Dermis microvascular lymphatic vessel endothelial cell (primary cell): ENCODE data around the gene ROR1. TPM values are rescaled to one million over a fixed set of nuclear protein-coding genes. Genes with fewer than 3 reads are reported as not detected.
A peak's percentile ranks its signal among the peaks of the same experiment; 100 is the strongest.
"Not testable (repeated sequence)": the region's sequence is repeated elsewhere in the genome, so short reads cannot be mapped to it uniquely, and the experiment has no call there.

ENCODE experiments used
- DNase-seq, 2 donors: peaks; one replicate each; pipeline versions ENCODE4 v3.0.0 to v3.0.0-alpha.2; 2010; ENCODE audit warnings: low read depth in 2 of 2
- total RNA-seq: library from RNA; depleted of rRNA; stranded (reverse); fragments of >200 nt; gene quantifications from 2 replicates; pipeline ENCODE4 v1.2.1, GENCODE V29; 2014

ROR1 gene
- total RNA-seq, 1 donor from 2014 or later, result 0.26 TPM

DNA sequence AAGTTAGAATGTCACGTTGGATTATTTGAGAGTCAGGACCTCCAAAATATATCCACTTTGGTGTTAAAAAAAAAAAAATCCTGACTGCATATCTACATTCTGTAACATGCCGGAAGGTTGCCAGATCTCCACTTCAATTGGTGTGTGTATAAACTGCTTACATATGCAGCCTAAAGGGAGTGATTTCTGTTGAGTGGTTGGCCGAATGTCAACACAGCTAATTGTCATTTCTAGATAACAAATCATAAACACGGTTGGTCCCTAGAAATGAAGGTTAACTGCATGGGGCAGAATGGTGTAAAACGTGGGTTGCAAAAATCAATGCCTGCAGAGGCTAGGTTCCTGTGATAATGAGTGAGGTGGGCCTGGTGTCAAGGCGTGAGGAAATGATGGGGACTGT lies 15.0 kb upstream of the ROR1 start:
- no peak for DNase-seq

DNA sequence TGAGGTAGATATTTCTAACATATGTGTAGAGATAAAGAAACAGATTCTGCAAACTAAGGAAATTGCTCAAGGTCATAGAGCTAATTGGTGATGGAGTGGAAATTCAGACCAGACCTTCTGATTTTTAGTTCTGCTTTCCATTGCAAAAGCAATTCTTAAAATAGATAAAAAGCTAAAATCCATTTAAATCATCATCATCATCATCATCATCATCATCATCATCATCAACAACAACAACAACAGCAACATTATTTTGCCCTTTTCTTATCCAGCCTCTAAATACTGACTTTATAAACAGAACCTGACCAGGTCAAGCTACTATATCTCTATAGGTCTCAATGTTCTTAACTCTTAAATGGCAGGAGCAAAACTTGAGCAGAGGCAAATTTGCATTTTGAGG lies 14.0 kb upstream of the ROR1 start:
- no peak for DNase-seq

DNA sequence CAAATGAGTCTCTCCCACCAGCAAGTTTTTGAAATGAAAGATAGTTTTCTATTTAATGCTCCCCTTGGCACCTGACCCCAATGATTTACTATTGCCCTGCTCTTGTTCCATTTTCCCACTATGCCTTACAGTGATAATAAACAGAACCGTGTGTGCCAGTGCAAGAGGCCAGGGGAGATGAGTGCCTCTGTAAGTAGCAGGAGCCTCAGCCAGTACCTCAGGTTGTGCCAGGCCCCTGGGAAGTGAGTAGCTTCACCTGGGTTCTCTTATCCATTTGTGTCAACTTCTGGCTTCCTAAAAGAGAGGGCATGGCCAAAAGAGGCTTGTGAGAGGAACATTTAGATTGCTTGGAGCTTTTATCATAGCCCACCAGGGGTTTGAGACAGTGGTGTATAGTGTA lies 3.4 kb upstream of the ROR1 start:
- no peak for DNase-seq

DNA sequence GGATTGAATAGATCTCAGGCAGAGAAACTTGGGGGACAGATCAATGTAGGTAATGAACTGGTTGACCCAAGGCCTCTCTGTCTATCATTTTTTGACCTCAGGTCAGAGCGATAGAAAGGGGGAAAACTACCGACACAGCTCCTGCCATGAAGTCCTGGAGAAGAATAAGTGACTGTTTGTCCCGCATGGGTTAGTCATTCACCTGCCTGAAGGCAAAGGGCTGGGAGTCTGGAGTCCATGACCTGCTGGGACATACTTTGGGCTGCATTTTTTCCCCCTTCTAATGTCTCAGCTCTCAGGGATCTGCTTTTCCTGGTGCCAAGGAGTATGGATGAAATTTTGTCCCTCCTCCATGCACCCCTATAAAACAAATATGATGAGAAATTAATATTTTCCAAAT lies 1.6 kb upstream of the ROR1 start:
- no peak for DNase-seq

DNA sequence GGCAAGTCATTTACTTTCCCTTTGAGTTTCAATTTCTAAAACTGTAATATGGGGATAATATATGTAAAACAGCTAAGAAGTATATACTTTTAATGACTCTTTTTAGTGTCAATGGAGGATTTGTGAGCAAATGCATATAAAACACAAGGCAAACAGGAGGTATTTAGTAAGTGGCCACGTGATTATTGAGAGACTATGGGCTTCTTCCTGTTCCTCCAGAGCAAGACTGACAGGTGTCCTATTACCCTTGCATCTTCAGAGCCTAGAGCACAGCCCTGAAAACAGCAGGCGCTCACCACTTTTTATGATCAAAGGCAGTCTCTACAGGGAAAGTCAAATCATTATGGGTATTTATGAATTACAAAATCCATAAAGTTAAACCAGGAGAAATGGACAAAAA lies 941 bp upstream of the ROR1 start:
- DNase-seq, result no peak

DNA sequence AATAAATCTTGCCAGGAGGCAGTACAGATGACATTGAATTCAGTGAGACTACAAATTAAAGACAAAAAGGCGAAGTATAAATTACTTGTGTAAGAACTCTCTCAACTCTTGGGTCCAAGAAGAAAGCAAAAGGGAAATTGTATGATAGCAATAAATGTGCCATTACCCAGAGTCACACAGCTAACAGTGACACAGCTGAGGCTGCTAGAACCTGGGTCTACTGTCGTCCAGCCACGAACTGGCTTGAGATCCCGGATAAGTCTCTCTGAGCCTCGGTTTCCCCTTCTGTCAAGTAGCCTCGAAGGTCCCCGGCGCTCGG lies 362 bp upstream of the ROR1 start:
- DNase-seq, result no peak

DNA sequence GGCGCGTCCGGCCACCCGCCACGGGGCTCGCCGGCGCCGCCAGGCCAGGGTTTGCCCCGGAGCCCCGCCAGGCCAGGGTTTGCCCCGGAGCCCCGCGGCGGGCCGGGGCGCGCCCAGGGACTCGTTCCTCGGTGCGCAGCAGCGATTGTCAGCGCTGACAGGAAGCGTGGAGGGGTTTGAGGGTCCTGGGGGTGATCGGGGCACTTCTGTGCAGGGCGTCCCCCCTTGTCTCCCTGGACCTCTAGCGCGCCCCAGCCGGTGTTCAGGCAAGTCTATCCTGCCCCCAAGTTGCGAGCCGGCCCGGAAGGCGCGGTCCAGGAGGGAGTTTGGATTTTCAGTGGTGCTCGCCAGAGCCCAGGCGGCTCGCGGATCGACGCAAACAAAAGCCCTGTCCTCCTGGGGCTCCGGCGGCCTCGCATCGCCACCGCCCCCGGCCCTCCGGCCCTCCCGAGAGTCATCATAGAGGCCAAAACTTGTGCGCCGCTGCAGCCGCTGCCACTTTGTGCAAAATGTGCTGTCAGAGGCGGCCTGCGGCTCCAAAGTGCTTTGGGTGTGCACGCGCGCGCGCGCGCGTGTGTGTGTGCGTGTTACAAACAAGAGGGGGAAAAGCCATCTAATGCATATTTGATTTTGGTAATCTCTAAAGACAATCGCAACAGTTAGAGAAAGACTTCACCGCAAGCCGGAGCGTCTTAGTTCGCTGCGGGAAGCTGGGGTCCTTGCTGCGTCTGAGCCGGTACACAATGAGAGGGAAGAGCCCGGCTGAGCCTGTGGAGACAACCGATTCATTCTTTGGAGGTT lies 1.0 kb downstream of the ROR1 start:
- DNase-seq, result peak in 1 of 2 donors; percentile 48

DNA sequence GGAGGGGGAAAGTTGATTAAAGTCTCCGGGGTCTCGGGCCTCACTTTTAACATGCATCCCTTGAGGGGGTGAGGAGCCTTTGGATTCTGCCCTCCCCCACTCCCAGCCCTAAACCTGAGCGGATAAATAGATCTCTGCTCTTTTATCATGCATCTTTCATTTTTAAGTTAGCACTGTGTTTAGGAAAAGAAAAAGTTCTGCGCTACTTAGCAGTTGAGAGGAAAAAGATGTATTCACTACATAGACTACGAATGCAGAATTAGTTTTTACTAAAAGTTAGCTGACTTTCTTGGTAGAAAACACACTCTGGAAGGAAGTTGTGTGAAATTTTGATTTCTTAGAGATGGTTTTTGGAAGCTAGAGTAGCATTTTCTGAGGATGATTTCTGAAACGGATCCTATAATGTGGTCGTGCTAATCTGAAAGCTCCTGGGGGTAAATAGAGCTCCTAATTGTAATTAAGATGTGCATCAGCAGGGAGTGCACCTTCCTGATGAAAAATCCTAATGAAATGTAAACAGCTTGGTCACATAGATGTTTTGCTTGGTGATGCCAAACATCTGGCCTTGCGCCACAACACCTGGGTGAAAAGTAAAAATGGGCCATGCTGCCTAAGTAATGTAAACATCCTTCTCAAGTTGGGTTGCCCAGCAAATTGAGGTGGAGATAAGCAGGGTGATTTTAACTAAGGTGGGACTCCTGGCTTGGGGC lies 1.8 kb downstream of the ROR1 start:
- DNase-seq, result no peak

DNA sequence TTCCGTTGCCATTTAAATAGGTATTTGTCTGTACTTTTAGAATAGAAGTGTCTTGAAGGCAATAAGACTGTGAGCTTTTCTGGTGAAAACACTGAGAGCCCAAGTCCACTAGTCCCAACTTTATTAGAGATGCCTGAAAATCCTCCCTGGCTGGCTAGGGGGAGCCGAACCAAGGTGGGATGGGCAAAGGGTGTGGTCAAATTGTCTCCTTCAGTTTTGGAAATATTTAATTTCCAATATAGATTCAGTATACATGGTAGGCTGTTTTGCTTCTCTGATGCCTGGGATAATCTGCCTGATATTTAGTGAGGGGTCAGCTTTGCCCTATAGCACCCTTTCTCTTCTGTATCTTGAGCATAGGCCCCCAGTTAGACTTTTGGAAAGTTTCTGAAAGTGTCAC lies 3.5 kb downstream of the ROR1 start:
- DNase-seq, result no peak

DNA sequence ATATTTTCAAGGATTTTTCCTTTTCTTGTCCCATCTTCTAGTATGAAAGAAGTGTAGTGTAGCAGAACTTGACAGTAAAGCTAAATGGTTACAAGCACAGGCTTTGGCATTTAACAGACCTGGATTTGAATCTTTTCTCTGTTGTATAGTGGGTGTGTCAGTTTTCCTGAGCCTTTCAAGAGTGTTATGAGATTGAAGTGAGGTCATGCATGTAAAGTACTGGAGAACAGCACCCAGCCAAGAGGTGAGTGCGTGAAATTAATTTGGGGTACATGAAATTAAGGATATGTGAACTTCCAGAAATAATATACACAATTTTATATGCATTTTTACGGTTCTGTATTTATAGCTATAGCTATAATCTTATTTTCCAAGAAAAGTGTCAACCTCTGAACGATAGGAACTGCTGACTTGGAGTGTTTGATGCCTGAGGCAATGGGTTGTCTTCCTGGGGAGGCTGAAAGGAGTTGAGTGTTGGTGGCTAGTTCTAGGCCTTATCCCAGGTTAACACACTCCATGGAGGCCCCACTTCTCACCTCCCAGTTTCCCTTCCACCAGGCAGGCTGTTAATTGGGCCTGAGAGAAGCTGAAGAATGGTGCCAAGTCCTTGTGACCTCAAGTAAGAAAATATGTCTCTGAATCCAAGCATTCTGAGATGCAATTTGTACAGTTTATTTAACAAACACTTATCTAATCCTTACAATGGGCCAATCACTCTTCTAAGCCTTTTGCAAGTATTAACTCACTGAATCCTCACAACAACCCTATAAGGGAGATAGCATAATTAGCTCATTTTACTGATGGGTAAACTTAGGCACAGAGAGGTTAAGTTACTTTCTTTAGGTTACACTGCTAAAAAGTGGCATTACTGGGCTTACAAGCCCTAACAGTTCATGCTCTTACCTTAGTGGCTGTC lies 4.4 kb downstream of the ROR1 start:
- no peak for DNase-seq

DNA sequence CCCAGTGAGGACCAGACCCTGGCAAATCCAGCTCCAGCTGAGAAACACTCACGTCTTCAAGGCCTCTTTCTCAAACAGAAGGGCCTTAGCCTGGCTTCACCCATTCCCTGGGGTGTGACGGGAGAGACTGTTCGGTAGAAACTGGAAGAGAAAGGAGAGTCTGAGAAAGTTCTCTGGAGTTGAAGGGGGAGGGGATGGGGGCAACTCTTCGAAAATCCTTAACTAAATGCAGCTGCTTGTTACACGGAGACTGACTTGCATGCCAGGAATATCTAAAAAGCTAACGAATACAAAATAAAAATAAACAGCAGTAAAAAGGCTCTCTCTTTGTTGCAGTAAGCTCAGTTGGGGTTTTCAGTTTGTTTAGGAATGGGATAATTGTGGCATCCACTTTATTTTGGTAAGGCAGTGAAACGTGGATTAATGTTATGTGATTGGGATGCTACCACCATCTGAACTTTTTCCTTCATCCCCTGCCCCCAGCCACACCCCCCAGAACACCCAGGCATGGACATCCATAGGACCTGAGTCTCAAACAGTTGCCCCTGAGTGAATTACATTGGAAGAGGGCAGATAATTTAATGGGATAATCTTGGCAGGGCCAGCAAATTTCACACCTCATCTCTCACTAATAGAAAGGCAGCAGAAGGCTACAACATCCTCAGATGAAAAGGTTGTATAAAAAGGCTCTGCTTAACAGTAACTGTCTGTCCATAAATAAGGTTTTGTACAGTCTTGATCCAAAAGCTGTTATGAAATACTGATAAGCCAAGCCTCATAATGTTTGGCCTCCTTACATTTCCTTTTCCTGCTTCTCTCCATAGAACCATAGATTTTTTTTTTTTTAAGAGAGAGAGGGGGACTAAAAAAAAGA lies 5.8 kb downstream of the ROR1 start:
- no peak for DNase-seq

DNA sequence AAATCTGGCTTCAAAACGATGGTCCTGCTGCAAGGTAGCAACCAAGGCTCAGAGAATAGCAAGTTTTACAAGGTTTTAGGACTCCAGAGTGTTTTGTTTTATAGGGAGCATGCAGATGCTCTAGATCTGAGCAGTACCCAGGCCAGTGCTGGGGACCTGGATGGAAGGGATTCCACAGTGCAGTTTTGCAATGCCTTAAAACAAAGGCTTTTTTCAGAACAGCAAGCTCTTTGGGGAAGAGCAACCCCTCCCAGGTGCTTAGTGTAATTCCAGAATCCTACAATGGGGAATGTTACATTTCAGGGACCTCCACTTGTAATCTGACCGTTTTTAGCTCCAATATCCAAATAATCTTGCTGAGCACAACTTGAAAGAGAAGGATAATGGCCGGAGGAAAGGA lies 6.7 kb downstream of the ROR1 start:
- DNase-seq, result no peak

DNA sequence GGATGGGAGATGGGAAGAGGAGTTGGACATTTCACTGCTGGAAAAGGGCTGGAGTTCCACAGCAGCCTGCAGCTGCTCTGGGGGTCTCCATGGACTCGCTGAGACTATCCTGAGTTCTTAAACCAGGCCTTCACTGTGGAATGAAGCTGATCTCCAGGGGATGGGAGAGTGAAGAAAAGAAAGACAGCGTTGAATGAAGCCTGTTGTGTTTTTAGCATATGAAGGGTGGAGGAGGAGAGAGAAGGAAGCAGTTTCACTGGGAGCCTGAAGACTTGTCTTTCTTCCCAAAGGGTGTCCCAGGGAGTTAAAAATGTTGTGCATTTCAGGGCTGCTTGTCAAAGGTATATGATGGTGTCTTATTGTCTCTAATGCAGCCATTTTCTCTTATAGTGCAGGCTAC lies 9.2 kb downstream of the ROR1 start:
- DNase-seq, result no peak

DNA sequence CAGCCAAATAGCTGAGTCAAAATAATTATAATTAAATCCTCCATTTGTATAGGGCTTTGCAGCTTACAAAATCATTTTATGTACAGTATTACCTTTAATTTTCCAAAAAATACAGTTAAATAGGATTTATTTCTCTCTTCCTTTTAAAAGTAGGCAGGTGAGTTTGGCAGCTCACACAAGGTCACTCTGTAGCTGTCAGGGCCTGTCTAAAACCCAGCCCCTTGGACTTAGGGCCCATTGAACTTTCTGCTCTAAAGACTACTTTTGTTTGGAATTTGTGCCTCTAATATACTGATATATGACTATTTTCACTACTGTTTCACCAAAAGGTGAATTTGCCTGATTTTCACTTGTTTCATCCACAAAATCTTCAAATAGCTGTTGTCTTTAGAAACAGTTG lies 10.3 kb downstream of the ROR1 start:
- DNase-seq, result no peak

DNA sequence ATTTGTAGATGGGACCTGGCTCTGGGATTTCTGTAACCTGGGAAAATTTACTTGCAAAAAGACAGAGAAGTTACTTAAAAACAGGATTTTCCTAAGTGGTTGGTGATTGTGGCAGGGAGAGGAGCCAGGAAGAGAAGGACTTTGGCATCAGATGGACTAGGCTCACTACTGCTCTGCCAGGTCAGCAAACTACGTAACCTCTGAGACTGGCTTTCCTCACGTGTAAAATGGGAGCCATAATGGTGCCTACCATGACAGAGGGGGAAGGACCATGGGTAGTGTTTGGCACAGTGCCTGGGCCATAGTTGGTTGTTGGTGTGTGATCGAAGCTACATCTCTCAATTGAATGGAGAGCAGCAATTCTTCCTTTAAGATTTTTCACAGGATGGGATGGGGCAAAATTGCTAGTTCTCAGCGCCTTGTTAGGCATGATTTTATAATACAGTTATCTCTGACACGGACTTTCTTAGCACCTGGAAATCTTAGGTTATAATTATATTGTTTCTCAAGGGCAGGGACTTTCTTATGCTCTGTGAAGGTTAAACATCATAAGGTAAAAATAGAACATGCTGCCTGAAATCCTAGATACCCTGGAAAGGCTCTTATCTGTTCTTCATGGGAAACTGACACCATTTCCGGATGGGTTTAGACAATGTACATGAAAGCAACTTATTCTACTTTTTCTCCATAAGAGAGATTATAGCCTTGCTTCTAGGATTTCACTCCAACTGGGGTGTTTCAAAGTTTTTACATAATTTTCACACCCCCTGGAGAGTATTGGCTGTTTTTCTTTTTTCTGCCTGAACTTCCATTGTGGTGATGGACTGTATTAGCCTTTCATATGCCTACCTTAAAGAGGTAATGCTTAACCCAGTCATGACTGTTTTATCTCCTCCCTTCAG lies 10.9 kb downstream of the ROR1 start:
- DNase-seq, result no peak

DNA sequence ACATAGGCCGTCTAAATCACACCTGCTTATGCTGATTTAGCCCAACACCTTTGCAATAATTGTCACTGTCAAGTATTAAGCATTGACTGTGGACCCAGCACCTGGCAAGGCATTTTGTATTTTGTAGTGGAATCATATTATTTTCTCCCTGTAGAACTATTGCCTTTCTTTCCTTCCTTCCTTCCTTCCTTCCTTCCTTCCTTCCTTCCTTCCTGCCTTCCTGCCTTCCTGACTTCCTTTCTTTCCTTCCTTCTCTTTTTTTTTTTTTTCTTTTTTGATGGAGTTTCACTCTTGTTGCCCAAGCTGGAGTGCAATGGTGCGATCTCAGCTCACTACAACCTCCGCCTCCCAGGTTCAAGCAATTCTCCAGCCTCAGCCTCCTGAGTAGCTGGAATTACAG lies 13.5 kb downstream of the ROR1 start:
- DNase-seq, result not testable (repeated sequence)

DNA sequence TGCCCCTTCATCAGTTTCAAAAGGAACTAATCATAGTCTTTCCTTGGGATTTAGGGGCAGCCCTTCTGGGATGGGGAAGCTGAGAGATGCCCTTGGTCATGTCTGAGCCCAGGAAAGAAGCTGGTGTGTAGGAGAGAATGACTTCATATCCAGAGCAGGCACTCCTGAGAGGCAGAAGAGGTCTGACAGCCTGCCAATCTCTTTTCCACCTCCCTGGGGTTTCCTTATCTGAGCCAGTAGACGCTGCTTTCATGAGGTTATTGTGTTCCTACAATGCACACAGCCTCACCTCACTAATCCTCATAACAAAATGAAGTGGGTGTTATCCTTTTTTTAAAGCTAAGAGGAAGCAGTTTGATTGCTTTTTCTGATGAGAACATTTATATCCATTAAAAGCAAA lies 14.1 kb downstream of the ROR1 start:
- no peak for DNase-seq

DNA sequence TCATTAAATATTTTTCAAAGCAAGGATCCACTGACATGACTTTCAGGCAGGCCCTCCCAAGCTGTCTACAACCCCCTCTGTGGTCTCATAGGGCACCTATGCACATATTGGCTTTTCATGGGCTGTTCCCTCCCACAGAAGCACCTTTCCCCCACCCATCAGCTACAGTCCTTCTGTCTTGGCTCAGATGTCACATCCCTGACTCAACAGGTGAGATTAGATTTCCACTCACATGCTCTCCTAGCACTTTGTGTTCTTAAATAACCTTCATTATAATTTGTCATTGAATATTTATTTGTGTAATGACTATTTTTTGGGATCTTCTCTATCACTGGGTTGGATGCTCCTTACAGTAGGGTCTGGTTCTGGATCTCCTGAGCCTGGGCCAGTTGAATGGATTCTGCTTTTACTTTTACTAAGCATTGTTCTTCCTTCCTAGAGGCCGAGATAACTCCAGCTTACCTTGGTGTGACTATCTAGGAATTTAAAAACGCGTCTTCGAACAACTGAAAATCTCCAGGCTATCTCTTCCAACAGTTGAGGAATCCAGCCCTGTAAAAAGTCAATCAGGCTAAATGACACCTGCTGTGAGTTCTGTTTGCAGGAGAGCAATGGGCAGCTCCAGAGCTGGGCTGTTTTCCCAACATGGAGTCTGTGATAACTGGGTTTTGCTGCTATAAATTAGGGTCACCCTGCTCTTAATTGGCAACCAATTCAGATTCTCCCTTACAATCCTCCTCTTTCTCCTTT lies 16.2 kb downstream of the ROR1 start:
- DNase-seq, result no peak

DNA sequence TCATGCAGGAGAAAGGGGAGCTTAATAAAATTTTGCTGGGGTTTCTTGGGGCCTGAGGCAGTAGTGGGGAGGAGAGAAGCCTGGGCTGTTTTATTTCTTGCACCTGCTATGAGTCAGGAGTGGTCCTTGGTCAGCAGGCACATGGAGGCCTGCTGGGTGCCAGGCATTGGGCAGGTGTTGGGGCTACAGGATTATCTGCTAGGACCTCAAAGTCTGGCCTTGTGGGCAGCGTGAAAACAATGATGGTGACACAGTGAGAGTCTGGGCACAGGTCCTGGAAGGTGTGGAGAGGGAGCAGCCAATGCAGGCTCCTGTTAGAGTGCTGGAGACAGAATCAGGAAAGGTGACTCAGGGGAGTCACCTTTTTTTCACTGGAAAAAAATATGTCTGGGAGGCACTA lies 17.2 kb downstream of the ROR1 start:
- DNase-seq, result peak in 1 of 2 donors; percentile 34

DNA sequence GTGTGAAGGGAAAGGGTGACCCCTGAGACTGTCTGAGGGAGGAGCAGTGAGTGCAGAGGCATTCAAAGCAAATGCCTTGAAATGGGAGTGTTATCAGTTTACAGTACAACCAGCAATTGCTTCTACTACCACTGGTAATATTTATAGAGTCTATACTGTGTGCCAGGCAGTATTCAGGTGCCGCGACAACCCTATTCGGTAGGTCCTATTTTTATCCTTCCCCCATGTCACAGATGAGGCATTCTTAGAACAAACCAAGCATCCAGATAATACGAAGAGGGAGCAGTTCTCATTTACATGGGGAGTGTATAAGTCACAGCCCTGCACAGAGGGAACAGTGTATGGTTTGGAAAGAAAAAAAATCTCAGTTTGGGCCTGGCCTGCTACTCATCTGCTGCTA lies 18.3 kb downstream of the ROR1 start:
- DNase-seq, result no peak
